Measurements from ENCODE around the gene MATCAP1. TPM values are rescaled to one million over a fixed set of nuclear protein-coding genes. Genes with fewer than 3 reads are reported as not detected.

MATCAP1 gene
- polyA plus RNA-seq, 1 donor from 2014 or later, result 323 TPM

- no peaks in the 10 kb centered on the region for H3F3A ChIP-seq (ENCODE audit: insufficient read depth, low read length, poor library complexity, severe bottlenecking)
Observed at GRCh38 chr16:67181346-67181745, 2.4 kb downstream of the MATCAP1 start.

GRCh38 chr16:67180166-67180565 is 3.6 kb downstream of the MATCAP1 start:
- Histone ChIP-seq H3K9me3 (ENCODE audit: low read length) (no peaks in the 10 kb centered on the region), H3K27ac (ENCODE audit: low read length) (no peak overlapping the region), H2AFZ (ENCODE audit: low read depth, low read length) (no peak overlapping the region), H3F3A (ENCODE audit: insufficient read depth, low read length, poor library complexity, severe bottlenecking) (no peaks in the 10 kb centered on the region), H3K27me3 (ENCODE audit: insufficient read depth, low read depth, low read length) (peaks cover 27% of the 10 kb centered on the region), H3K79me2 (replicated peaks; ENCODE audit: insufficient read depth, low read length) (peaks cover 24% of the 10 kb centered on the region), H3K4me3 (ENCODE audit: low read length) (peak overlapping the region; percentile 91), H3K9ac (ENCODE audit: low read length) (no peak overlapping the region), H3K9me2 (ENCODE audit: insufficient read depth, low read length) (no peaks in the 10 kb centered on the region), H3K36me3 (ENCODE audit: insufficient read depth, low read length) (no peaks in the 10 kb centered on the region), H4K20me1 (ENCODE audit: insufficient read depth) (peaks cover 14% of the 10 kb centered on the region), H3K4me2 (ENCODE audit: low read length) (no peak overlapping the region)
- TF ChIP-seq EZH2 (IDR thresholded peaks at IDR 0.05; ENCODE audit: borderline replicate concordance, insufficient read depth, low read length, poor library complexity, severe bottlenecking), result no peak
- TF ChIP-seq EP300 (conservative IDR thresholded peaks at IDR 0.05; ENCODE audit: poor library complexity, severe bottlenecking), result no peak
- TF ChIP-seq TAF1 (IDR thresholded peaks at IDR 0.05; ENCODE audit: low read depth), result no peak
- no peak for TF ChIP-seq SMC3 (conservative IDR thresholded peaks at IDR 0.05; ENCODE audit: poor library complexity)
- TF ChIP-seq RAD21 (conservative IDR thresholded peaks at IDR 0.05), result no peak
- no peak for TF ChIP-seq REST (IDR thresholded peaks at IDR 0.05; ENCODE audit: borderline replicate concordance)
- no peak for TF ChIP-seq MXI1 (conservative IDR thresholded peaks at IDR 0.05; ENCODE audit: poor library complexity, severe bottlenecking)

More at GRCh38 chr16:67181346-67181745, 2.4 kb downstream of the MATCAP1 start:
- no peak for TF ChIP-seq EP300 (conservative IDR thresholded peaks at IDR 0.05; ENCODE audit: poor library complexity, severe bottlenecking)
- no peak for TF ChIP-seq MXI1 (conservative IDR thresholded peaks at IDR 0.05; ENCODE audit: poor library complexity, severe bottlenecking)
- no peak for TF ChIP-seq POLR2AphosphoS5 (IDR thresholded peaks at IDR 0.05)
- TF ChIP-seq SMC3 (conservative IDR thresholded peaks at IDR 0.05; ENCODE audit: poor library complexity), result no peak
- TF ChIP-seq REST (IDR thresholded peaks at IDR 0.05; ENCODE audit: borderline replicate concordance), result no peak
- no peak for TF ChIP-seq TAF1 (IDR thresholded peaks at IDR 0.05; ENCODE audit: low read depth)
- TF ChIP-seq CTCF (IDR thresholded peaks at IDR 0.05; ENCODE audit: poor library complexity, severe bottlenecking), result no peak
- no peak for TF ChIP-seq EZH2 (IDR thresholded peaks at IDR 0.05; ENCODE audit: borderline replicate concordance, insufficient read depth, low read length, poor library complexity, severe bottlenecking)
- TF ChIP-seq RAD21 (conservative IDR thresholded peaks at IDR 0.05), result no peak
- peaks cover 24% of the 10 kb centered on the region for H3K79me2 ChIP-seq (replicated peaks; ENCODE audit: insufficient read depth, low read length)
- peaks cover 20% of the 10 kb centered on the region for H3K27me3 ChIP-seq (ENCODE audit: insufficient read depth, low read depth, low read length)
- peak overlapping the region; percentile 91 for H3K4me3 ChIP-seq (ENCODE audit: low read length)
- H3K9me2 ChIP-seq (ENCODE audit: insufficient read depth, low read length), result no peaks in the 10 kb centered on the region
- no peak overlapping the region for H3K9ac ChIP-seq (ENCODE audit: low read length)
- peak overlapping the region; percentile 19 for H3K4me2 ChIP-seq (ENCODE audit: low read length)
- no peak overlapping the region for H2AFZ ChIP-seq (ENCODE audit: low read depth, low read length)
- peaks cover 9% of the 10 kb centered on the region for H4K20me1 ChIP-seq (ENCODE audit: insufficient read depth)
- H3K9me3 ChIP-seq (ENCODE audit: low read length), result no peaks in the 10 kb centered on the region
- no peak overlapping the region for H3K27ac ChIP-seq (ENCODE audit: low read length)
- no peaks in the 10 kb centered on the region for H3K36me3 ChIP-seq (ENCODE audit: insufficient read depth, low read length)
